ENCODE data around the gene ST3GAL2.
"Not testable (repeated sequence)": the region's sequence is repeated elsewhere in the genome, so short reads cannot be mapped to it uniquely, and the experiment has no call there.

ST3GAL2 gene

DNA sequence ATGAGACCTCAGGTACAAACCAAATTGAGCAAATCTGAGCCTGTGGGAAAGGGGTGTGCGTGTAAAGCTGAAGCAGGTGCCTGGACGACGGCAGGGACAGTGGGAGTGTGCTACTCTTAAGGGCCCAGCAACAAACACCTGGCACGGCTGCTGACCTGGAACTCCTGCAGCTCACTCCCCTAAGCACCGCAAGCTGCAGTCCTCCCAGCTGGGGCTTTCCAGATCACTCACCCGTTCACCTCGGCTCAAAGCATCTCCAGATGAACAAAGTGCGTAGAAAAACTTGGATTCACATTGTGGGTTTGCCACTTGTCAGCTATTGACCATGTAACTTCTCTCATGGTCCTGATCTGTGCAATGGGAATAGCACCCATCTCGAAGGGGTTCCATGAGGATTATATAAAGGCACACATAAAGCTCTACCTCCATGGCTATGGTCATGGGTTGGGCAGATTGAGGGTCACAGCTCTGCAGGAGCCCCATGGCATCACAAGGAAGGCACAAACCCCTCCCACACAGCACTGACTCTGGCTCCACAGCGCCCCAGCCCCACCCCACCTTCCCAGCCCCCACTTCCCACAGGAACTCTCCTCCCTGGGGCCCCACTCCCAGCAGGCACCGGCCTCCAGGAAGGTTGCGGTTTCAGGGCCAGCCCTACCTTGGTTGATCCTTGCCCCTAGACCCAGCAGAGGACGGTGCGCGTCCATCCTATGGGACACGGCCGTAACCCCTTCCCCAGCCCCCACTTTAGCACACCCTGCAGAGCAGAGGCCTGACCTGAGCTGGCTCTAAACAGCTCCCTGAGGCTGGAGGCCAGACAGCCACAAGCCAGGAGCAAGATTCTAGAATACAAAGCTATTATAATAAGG, 21.9 kb downstream of the ST3GAL2 start:
- Histone ChIP-seq H3K4me3 (ENCODE audit: low read length) (peak overlapping the region; percentile 15; the same call in 1 of the 2 replicates), H3K9me3 (replicated peaks; ENCODE audit: insufficient read depth, low read length) (no peaks in the 10 kb centered on the region), H3K4me1 (ENCODE audit: low read length) (peaks cover 25% of the 10 kb centered on the region), H3K36me3 (replicated peaks; ENCODE audit: insufficient read depth, low read length) (no peaks in the 10 kb centered on the region), H3K27me3 (replicated peaks; ENCODE audit: insufficient read depth, low read length) (no peaks in the 10 kb centered on the region), H3K79me2 (ENCODE audit: low read length) (peaks cover 30% of the 10 kb centered on the region; the same call in 1 of the 2 replicates), H3K27ac (ENCODE audit: low read length) (peak overlapping the region; percentile 83), H3K9me2 (replicated peaks; ENCODE audit: insufficient read depth, low read length) (no peaks in the 10 kb centered on the region), H3K9ac (ENCODE audit: low read length) (peak overlapping the region; percentile 29; the same call in 1 of the 2 replicates), H2AFZ (ENCODE audit: low read length) (no peak overlapping the region), H3K4me2 (ENCODE audit: low read depth, low read length) (peak overlapping the region; percentile 31; the same call in 1 of the 2 replicates), H3F3A (ENCODE audit: insufficient read depth, low read length) (peaks cover 7% of the 10 kb centered on the region; the same call in 1 of the 2 replicates), H4K20me1 (ENCODE audit: insufficient read depth, low read length) (no peaks in the 10 kb centered on the region)
- peak; percentile 80 for DNase-seq
- TF ChIP-seq, protein P1, sequence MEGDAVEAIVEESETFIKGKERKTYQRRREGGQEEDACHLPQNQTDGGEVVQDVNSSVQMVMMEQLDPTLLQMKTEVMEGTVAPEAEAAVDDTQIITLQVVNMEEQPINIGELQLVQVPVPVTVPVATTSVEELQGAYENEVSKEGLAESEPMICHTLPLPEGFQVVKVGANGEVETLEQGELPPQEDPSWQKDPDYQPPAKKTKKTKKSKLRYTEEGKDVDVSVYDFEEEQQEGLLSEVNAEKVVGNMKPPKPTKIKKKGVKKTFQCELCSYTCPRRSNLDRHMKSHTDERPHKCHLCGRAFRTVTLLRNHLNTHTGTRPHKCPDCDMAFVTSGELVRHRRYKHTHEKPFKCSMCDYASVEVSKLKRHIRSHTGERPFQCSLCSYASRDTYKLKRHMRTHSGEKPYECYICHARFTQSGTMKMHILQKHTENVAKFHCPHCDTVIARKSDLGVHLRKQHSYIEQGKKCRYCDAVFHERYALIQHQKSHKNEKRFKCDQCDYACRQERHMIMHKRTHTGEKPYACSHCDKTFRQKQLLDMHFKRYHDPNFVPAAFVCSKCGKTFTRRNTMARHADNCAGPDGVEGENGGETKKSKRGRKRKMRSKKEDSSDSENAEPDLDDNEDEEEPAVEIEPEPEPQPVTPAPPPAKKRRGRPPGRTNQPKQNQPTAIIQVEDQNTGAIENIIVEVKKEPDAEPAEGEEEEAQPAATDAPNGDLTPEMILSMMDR (IDR thresholded peaks at IDR 0.05; ENCODE audit: low read length), result no peak
- TF ChIP-seq EZH2phosphoT487 (IDR thresholded peaks at IDR 0.05; ENCODE audit: low read length), result no peak
- no peak for TF ChIP-seq EZH2 (optimal IDR thresholded peaks at IDR 0.05; ENCODE audit: low read depth, low read length)

DNA sequence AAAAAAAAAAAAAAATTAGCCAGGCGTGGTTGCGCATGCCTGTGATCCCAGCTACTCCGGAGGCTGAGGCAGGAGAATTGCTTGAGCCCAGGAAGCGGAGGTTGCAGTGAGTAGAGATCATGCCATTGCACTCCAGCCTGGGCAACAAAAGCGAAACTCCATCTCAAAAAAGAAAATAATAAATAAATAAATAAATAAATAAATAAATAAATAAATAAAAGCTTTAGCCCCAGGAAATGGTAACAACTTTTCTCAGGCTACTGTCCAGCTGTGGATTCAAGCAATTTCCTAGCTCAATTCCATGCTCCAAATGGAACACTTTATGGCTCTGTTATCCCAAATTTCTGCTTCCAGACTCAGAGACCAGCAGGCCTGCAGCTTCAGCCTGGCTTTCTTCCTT, 25.3 kb downstream of the ST3GAL2 start:
- H3K36me3 ChIP-seq (replicated peaks; ENCODE audit: insufficient read depth, low read length); H2AFZ ChIP-seq (ENCODE audit: low read length); H3K27me3 ChIP-seq (replicated peaks; ENCODE audit: insufficient read depth, low read length); H3K4me2 ChIP-seq (ENCODE audit: low read depth, low read length); H3K4me3 ChIP-seq (ENCODE audit: low read length); DNase-seq; H3F3A ChIP-seq (ENCODE audit: insufficient read depth, low read length); H3K9me2 ChIP-seq (replicated peaks; ENCODE audit: insufficient read depth, low read length); H3K27ac ChIP-seq (ENCODE audit: low read length); H4K20me1 ChIP-seq (ENCODE audit: insufficient read depth, low read length); H3K9me3 ChIP-seq (replicated peaks; ENCODE audit: insufficient read depth, low read length); H3K9ac ChIP-seq (ENCODE audit: low read length): not testable (repeated sequence)
- Histone ChIP-seq H3K79me2 (ENCODE audit: low read length) (peaks cover 21% of the 10 kb centered on the region; the same call in 1 of the 2 replicates), H3K4me1 (ENCODE audit: low read length) (peaks cover 25% of the 10 kb centered on the region)

DNA sequence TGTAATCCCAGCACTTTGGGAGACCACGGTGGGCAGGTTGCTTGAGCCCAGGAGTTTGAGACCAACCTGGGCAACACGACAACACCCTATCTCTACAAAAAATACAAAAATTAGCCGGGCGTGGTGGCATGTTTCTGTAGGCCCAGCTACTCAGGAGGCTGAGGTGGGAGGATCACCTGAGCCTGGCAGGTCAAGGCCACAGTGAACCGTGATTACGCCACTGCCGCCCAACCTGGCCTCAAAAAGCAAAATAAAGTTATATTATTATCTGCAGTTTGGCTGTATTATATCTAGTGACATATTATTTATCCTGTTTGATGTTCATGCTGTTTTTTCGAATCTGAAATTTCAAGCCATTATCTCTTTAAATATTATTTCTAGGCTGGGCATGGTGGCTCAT, 26.5 kb downstream of the ST3GAL2 start:
- DNase-seq, result no peak
- H3K4me3 ChIP-seq (ENCODE audit: low read length), result no peak overlapping the region
- H3K27me3 ChIP-seq (replicated peaks; ENCODE audit: insufficient read depth, low read length), result no peaks in the 10 kb centered on the region
- H3K4me1 ChIP-seq (ENCODE audit: low read length), result peaks cover 13% of the 10 kb centered on the region
- no peaks in the 10 kb centered on the region for H4K20me1 ChIP-seq (ENCODE audit: insufficient read depth, low read length)
- no peaks in the 10 kb centered on the region for H3K9me2 ChIP-seq (replicated peaks; ENCODE audit: insufficient read depth, low read length)
- peaks cover 7% of the 10 kb centered on the region; the same call in 1 of the 2 replicates for H3F3A ChIP-seq (ENCODE audit: insufficient read depth, low read length)
- peaks cover 13% of the 10 kb centered on the region; the same call in 1 of the 2 replicates for H3K79me2 ChIP-seq (ENCODE audit: low read length)
- H3K27ac ChIP-seq (ENCODE audit: low read length), result no peak overlapping the region
- TF ChIP-seq EZH2 (optimal IDR thresholded peaks at IDR 0.05; ENCODE audit: low read depth, low read length) (no peak), EZH2phosphoT487 (IDR thresholded peaks at IDR 0.05; ENCODE audit: low read length) (no peak)
- TF ChIP-seq, protein P1 (IDR thresholded peaks at IDR 0.05; ENCODE audit: low read length), result no peak
- H3K36me3 ChIP-seq (replicated peaks; ENCODE audit: insufficient read depth, low read length), result no peaks in the 10 kb centered on the region
- no peak overlapping the region for H3K4me2 ChIP-seq (ENCODE audit: low read depth, low read length)
- no peaks in the 10 kb centered on the region for H3K9me3 ChIP-seq (replicated peaks; ENCODE audit: insufficient read depth, low read length)
- no peak overlapping the region for H3K9ac ChIP-seq (ENCODE audit: low read length)
- no peak overlapping the region for H2AFZ ChIP-seq (ENCODE audit: low read length)

DNA sequence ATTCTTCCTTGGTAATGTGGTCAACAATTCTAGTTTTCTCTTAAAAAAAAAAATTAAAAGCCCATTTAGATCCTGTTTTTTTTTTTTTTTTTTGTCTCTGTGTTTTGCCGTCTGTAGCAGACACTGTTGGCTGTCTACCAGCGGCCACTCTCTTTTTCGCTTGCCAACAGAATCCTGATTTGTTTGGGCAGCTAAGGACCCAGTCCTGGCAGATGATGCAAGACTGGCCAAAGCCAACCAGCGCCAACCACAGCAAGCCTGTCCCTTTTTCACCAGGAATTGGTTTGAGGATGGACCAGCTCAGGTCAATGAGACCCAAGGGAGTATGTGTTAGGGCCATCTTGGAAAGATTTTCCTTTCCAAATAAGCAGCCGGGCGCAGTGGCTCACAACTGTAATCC, 28.2 kb downstream of the ST3GAL2 start:
- TF ChIP-seq EZH2phosphoT487 (IDR thresholded peaks at IDR 0.05; ENCODE audit: low read length), result no peak
- TF ChIP-seq, protein P1 (IDR thresholded peaks at IDR 0.05; ENCODE audit: low read length), result no peak
- TF ChIP-seq EZH2 (optimal IDR thresholded peaks at IDR 0.05; ENCODE audit: low read depth, low read length), result no peak

More for the DNA sequence above, 28.2 kb downstream of the ST3GAL2 start:
- H3K4me3 ChIP-seq (ENCODE audit: low read length), result no peak overlapping the region
- DNase-seq, result no peak
- H3K27me3 ChIP-seq (replicated peaks; ENCODE audit: insufficient read depth, low read length), result no peaks in the 10 kb centered on the region
- no peak overlapping the region for H3K4me2 ChIP-seq (ENCODE audit: low read depth, low read length)
- H2AFZ ChIP-seq (ENCODE audit: low read length), result no peak overlapping the region
- H3K9me2 ChIP-seq (replicated peaks; ENCODE audit: insufficient read depth, low read length), result no peaks in the 10 kb centered on the region
- H3K27ac ChIP-seq (ENCODE audit: low read length), result no peak overlapping the region
- H3K9me3 ChIP-seq (replicated peaks; ENCODE audit: insufficient read depth, low read length), result no peaks in the 10 kb centered on the region
- H3F3A ChIP-seq (ENCODE audit: insufficient read depth, low read length), result no peaks in the 10 kb centered on the region
- no peak overlapping the region for H3K9ac ChIP-seq (ENCODE audit: low read length)
- H4K20me1 ChIP-seq (ENCODE audit: insufficient read depth, low read length), result no peaks in the 10 kb centered on the region
- peaks cover 15% of the 10 kb centered on the region; the same call in 1 of the 2 replicates for H3K79me2 ChIP-seq (ENCODE audit: low read length)
- no peaks in the 10 kb centered on the region for H3K36me3 ChIP-seq (replicated peaks; ENCODE audit: insufficient read depth, low read length)
- peaks cover 12% of the 10 kb centered on the region for H3K4me1 ChIP-seq (ENCODE audit: low read length)

All from MM.1S (cell line).